Activated CD8-positive, alpha-beta memory T cell treated with anti-CD3 and anti-CD28 coated beads, Interleukin-2, amount 50 U/mL, for 24 hours (primary cell): ENCODE measurements around the gene LY6G6D.

ENCODE experiments used
- DNase-seq: peaks from one replicate; pipeline ENCODE4 v3.0.0-alpha.2; 2020; ENCODE audit errors: extremely low read depth

Gene LY6G6D

DNA sequence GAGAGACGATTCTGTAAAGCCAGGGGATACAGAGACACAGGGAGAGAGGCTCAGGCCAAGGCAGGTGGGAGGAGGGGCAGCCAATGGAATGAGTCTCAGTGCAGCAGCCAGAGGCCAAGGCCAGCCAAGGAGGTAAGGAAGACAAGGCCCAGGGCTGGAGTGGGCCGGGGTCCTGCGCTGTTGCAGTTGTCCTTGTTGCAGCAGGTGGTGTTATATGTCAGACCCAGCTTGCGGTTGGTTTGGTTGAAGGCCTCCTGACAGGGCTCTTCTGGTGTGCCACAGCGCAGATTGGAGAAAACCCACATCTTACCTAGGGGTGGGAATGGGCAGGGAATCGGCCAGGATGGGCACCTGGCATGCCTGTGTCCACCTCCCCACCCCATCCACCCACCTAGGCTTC is 3.9 kb downstream of the LY6G6D start:
- no peak for DNase-seq

DNA sequence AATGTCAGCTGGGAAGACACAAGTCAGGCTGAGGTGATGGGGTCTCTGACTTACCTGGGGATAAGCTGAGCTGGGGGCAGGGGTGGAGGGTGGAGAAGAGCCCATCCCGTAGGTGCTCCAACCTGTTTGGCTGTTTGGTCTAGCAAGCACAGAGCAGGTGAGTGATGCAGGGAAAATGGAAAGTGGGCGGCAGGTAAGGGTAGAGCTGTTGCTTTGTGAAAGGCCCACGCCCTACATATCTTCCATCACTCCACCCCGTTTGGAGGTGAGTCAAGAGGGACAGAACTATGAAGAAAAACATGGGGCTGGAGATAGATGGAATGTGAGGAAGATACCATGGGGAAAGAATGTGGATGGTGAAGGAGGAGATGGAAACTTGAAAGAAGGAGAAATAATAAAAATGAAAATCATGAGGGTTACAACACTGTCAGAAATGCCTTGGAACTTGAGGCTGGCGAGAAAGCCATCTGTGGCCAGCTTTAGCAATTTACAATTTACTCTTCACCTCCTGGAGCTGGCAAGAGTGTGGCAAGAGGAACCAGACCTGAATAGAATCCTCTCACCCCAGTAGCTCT is 5.1 kb downstream of the LY6G6D start:
- no peak for DNase-seq

GRCh38 chr6:31721351-31722020 is 6.3 kb downstream of the LY6G6D start, which contains the start of gene LY6G6C:
TSS of gene LY6G6C (minus strand) at chr6:31721746. CDS start at chr6:31721679, 67 bp downstream.
- DNase-seq, result no peak

- DNase-seq, result no peak
These were observed 7.0 kb downstream of the LY6G6D start for GRCh38 chr6:31722173-31722572.

DNA sequence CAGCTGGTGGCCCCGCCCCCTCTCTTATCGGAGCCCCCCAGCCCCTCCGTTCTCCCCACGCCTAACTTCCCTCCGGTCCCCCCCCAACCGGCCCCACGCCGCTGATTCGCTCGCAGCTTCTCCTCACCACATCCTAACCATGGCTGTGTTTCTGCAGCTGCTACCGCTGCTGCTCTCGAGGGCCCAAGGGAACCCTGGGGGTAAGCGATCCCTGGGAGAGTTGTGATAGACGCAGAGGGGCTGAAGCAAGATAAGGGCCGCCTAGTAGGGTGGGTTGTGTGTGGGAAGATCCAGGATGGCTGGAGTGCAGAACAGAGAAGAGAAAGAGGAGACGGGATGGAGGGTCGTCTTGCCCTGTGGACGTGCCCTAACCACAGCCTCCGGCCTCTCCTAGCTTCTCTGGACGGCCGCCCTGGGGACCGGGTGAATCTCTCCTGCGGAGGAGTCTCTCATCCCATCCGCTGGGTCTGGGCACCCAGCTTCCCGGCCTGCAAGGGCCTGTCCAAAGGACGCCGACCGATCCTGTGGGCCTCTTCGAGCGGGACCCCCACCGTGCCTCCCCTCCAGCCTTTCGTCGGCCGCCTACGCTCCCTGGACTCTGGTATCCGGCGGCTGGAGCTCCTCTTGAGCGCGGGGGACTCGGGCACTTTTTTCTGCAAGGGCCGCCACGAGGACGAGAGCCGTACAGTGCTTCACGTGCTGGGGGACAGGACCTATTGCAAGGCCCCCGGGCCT is 8.3 kb downstream of the LY6G6D start, which contains the start of gene MPIG6B:
TSS of gene MPIG6B (plus strand) at position 129 of the 735 bp plus-strand sequence. CDS start at position 140, 11 bp downstream.
- DNase-seq, result no peak

DNA sequence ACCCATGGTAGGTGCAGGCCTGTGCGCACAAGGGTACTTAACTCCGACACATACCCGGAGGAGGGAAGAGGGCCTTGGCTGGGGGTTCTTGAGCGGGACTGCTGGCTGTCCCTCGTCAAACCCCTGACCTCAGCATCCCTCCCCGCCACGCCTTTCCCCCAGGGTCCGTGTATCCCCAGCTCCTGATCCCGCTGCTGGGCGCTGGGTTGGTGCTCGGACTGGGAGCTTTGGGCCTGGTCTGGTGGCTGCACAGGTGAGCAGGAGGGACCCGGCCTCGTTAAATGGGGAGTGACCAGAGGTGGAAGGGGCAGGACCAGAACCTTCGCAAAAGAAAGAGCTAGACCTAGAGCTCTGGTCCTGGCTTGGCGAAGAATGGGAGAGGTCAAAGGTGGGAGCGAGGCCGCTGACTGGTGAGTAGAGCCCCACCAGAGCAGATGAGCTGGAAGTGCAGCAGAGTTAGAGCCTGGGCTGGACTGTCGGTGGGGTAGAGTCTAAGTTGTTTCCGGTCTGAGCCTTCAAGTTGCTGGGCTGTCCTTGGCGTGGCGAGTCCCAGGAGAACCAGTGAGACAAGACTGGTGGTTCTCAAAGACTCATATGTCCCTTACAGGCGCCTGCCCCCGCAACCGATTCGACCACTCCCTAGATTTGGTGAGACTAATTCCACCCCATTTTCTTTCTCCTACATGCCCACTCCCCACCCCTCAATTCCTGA is 9.0 kb downstream of the LY6G6D start:
- no peak for DNase-seq

DNA sequence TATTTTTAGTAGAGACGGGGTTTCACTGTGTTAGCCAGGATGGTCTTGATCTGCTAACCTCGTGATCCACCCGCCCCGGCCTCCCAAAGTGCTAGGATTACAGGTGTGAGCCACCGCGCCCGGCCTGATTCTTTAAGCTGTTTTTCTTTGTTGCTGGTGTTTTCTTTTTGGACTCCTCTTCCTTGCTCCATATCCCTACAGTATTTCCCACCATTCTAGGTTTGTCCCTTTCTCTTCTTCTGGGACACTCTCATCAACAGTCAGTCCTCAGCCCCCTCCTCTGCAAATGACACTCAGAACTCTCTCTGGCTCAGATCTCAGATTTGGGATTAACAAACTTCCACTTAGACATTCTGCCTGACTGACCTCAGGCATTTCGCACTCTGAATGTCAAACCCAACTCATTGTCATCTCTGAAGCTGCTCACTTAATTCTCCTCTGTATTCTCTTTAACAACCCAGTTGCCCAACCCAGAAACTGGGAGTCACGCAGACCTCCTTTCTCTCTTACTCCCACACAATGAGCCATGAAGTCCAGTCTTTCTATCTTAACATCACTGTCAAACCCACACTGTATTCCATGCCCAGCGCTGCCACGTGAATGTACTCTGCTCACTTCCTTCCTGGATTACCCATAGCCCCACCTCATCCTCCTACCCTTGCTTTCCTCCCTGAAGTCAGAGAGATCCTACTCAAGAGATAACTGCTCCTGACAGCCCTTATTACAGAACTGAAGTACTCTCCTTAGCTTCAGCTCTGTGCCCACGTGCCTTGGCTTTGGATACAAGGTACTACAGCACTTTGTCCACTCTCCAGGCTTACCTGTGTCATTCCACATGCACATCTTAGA is 10.6 kb downstream of the LY6G6D start:
- DNase-seq, result no peak

DNA sequence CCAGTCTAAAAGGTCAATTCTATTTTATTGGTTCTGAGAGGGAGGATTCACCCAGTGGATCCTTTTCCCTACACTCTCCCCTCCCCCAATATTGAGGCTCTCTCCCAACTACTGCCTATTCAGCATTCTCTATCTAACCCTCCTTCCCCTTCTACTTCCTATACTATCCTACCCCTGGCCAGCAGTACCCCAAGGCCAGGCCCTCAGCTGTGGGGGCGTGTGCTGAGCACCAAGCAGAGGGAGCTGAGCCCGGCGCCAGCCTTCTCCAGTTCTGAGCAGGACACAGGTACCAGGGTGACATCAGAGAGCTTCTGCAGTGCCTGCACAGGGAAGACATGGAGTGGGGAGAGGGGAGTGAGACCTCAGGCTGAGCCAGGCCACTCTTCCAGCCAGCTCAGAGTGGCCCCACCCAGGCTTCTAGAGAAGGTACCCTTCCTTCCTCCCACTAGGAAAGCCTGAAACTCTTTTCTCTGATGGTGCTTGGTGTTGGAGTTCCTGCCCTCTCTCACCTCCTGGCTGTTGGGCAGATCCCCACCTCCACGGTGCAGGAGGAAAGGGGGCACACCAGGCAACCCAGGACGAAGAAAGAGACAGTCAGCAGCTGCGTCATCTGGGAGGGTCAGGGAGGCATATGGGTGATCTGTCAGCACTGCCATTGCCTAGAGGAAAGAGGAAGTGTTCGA is 12.0 kb downstream of the LY6G6D start:
- no peak for DNase-seq

GRCh38 chr6:31727717-31728671 is 12.8 kb downstream of the LY6G6D start:
- DNase-seq, result no peak

DNA sequence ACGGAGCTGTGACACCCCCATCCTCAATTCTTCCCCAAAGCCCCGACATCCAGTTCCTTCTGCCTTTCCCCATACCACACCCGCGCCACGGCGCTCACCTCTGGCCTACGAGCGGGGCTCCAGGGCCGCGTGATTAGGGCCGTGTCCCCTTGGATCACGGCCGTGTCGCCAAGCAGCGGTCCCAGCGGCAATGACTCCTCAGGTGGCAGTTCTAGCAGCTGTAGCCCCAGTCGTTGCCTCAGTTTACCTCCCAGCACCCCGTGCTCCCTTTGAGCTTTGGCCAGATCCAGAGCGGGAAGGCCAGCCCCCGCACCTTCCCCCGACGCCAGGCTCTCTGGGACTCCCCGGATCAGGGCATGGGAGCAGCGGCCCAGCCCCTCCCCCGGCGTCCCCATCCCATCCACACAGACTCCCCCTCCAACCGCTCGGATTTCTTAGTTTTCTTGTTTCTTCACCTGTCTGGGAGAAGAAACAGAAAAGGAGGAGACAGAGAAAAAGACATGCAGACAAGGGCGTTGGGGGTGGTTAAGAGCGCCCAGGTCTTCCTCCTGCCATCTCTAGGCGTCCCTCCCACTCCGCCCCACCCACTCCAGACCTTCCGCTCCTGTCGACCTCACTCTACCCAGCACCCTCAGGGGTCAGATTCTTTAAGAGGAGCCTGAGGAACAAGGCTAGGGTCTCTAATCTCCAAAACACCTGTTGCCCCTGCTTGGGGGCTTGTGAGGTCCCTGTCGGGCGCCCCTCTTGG is 13.8 kb downstream of the LY6G6D start, which contains the start of gene DDAH2:
TSS of gene DDAH2 (minus strand) at position 533 of the 748 bp plus-strand sequence. CDS start at position 395, 138 bp downstream.
- DNase-seq, result no peak

DNA sequence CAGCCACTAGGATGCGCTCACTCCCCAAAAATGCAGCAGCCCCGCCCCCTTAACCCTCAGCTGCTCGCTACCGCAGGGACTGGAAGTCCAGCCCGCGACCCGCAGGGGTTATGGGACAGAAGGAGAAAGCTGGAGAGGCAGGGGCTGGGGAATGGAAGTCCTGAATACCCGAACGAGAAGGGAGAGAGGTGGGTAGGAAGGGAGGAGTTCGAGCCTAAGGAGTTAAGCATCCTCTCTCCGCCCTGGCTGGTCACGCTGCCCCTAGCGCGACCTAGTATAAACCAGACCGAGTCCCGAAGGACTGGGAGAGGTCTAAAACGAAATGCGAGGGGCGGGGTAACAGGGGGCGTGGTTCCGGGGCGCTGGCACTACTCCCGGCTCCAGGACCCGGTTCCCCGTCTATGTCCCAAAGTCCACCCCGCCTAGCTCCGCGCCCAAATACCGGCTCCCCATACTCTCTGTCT is 14.4 kb downstream of the LY6G6D start:
- DNase-seq, result no peak

DNA sequence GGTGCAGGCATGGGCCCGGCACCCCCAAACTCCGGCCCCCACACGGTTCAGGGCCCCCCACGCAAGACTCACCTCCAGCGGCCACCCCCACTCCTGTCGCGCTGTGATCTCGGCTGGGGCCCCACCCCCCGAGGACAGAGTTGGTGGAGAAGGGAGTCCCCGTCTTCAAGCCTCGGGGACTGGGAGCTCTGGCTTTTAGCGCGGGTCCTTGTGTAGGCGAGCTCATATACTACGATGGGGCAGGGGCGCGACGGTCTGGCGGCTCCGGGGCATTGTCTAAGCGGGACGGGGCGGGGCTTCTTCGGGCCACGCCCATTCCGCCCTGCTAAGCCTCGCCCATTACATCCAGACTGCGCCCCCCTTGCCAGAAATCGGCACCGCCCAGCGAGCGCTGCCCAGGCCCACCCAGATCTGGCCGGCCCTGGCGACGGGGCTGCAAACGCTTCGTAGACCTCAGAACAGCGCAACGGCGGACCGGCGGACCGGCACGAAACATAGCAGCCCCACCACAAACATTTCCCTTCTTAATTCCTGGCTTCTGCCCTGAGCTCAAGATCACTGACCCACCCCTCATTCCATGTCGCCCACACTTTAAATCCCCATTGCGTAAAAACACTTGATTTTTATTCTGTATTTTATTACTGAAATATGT is 15.0 kb downstream of the LY6G6D start:
- DNase-seq, result no peak

DNA sequence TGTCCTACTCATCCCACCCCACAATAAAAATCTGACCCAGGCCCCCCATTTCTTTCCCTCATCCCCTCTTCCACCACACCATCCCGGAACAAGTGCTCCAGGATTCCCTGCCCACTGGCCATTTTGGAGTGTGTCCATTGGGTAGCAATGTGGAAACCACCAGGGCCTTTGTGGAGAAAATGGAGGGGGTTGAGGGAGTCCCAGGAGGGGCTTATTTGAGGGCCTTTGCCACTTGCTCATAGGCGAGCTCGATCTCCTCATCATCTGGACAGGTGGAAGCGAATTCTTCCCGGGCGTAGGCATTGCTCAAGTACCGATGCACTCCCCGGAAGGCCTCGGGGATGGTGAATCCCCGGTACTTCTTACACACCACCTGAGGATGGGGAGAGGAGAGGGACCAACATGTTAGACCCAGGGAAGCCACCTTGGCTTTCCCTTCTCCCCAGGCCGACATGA is 15.5 kb downstream of the LY6G6D start:
- DNase-seq, result no peak

GRCh38 chr6:31732029-31732428 is 16.9 kb downstream of the LY6G6D start:
- no peak for DNase-seq

GRCh38 chr6:31733734-31734133 is 18.6 kb downstream of the LY6G6D start:
- no peak for DNase-seq

- DNase-seq, result no peak
These were observed 19.2 kb downstream of the LY6G6D start for GRCh38 chr6:31734247-31734820.

DNA sequence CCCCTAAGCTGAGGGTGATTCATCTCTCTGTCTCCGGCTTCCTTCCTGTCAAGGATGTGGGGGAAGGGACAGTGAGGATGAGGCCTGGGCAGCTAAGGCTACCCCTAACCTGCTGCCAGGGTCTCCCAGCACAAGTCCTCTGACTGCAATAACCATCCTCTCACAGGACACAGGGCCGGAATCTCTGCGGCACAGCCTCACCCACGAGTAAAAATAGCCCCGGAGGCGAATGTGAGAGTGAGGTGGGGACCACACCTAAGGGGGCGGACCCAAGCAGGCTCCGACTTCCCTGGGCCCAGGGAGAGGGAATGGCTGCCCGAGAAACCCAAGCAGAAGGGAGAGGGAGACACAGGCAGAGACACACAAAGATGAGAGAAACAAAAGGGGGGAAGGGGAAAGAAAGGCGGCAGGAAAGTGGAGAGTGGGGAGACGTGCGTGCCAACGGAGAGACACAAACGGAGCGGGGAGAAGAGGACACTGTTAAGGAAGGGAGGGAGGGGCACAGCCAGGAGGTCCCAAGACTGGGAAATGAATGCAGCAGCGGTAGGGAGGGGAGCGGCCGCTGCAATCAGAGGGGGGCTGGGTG is 19.8 kb downstream of the LY6G6D start:
- no peak for DNase-seq
